Measurements from ENCODE around the gene S100A8.

- TF ChIP-seq CTCF (IDR thresholded peaks at IDR 0.05) (no peak), POLR2A (IDR thresholded peaks at IDR 0.05) (no peak), POLR2AphosphoS5 (IDR thresholded peaks at IDR 0.05) (no peak), EP300 (IDR thresholded peaks at IDR 0.05) (no peak)
Observed at GRCh38 chr1:153342178-153342577, 48.7 kb downstream of the S100A8 start.

All from gastroesophageal sphincter (tissue), 3 donors.